PFSK-1 (cell line): ENCODE results near the gene WDR44.

ENCODE experiments used
- FOXP2 ChIP-seq: optimal IDR thresholded peaks from 2 replicates; pipeline ENCODE3; 2011; ENCODE audit warnings: borderline replicate concordance, control low read depth, inconsistent platforms; ENCODE audit not compliant: insufficient read depth; ENCODE audit errors: extremely low read length, extremely low read depth
- POLR2AphosphoS5 ChIP-seq: IDR thresholded peaks from 2 replicates; pipeline ENCODE4 v1.6.1; 2012; ENCODE audit warnings: low read depth, mild to moderate bottlenecking, control low read depth, low read length, moderate library complexity
- SIN3A ChIP-seq: IDR thresholded peaks from 2 replicates; pipeline ENCODE4 v1.6.1; 2012; ENCODE audit warnings: mild to moderate bottlenecking, low read length, moderate library complexity, borderline replicate concordance; ENCODE audit not compliant: insufficient read depth
- TAF1 ChIP-seq: IDR thresholded peaks from 2 replicates; pipeline ENCODE4 v1.6.1; 2012; ENCODE audit warnings: low read length, control low read depth, borderline replicate concordance; ENCODE audit not compliant: insufficient read depth
- TF ChIP-seq, protein P1 (sequence below), 2 experiments: IDR thresholded peaks; 2 replicates each; pipeline versions ENCODE4 v1.6.1 to v1.8.0; 2011 to 2012; ENCODE audit warnings: low read depth in 2 of 2, low read length in 2 of 2, control low read depth in 1 of 2, inconsistent platforms in 1 of 2, mild to moderate bottlenecking in 1 of 2, moderate library complexity in 1 of 2; ENCODE audit not compliant: insufficient read depth in 1 of 2

DNA sequence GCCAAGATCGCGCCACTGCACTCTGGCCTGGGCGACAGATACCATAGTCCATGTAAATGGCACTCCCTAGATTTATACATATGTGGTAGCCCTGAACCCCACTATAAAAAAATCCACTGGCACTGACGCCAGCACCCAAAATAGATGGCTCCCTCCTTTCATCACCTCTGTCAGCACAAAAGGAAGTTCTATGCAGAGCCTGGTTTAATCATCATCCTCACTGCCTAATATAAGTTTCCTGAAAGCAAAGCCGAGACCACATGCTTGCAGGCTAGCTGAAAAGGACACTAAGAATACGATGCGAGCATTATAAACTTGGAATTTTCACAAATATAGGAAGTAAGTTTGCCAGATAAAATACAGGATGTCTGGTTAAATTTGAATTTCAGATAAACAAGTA is 122.2 kb downstream of the WDR44 start:
- TF ChIP-seq POLR2AphosphoS5 (no peak), FOXP2 (no peak), SIN3A (no peak), TAF1 (no peak)
- TF ChIP-seq, protein P1, sequence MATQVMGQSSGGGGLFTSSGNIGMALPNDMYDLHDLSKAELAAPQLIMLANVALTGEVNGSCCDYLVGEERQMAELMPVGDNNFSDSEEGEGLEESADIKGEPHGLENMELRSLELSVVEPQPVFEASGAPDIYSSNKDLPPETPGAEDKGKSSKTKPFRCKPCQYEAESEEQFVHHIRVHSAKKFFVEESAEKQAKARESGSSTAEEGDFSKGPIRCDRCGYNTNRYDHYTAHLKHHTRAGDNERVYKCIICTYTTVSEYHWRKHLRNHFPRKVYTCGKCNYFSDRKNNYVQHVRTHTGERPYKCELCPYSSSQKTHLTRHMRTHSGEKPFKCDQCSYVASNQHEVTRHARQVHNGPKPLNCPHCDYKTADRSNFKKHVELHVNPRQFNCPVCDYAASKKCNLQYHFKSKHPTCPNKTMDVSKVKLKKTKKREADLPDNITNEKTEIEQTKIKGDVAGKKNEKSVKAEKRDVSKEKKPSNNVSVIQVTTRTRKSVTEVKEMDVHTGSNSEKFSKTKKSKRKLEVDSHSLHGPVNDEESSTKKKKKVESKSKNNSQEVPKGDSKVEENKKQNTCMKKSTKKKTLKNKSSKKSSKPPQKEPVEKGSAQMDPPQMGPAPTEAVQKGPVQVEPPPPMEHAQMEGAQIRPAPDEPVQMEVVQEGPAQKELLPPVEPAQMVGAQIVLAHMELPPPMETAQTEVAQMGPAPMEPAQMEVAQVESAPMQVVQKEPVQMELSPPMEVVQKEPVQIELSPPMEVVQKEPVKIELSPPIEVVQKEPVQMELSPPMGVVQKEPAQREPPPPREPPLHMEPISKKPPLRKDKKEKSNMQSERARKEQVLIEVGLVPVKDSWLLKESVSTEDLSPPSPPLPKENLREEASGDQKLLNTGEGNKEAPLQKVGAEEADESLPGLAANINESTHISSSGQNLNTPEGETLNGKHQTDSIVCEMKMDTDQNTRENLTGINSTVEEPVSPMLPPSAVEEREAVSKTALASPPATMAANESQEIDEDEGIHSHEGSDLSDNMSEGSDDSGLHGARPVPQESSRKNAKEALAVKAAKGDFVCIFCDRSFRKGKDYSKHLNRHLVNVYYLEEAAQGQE (IDR thresholded peaks at IDR 0.05; ENCODE audit: insufficient read depth in 1 of 2, low read depth in 2 of 2, low read length in 2 of 2), result no peak
